ENCODE measurements around the gene SLC41A1. TPM values are rescaled to one million over a fixed set of nuclear protein-coding genes. Genes with fewer than 3 reads are reported as not detected.

Gene SLC41A1
- total RNA-seq: 21.7 and 23.6 TPM in 2 replicates
- polyA plus RNA-seq: 22.0 and 23.6 TPM in 2 replicates
- 15.6 and 16.1 TPM in 2 replicates for polyA plus RNA-seq (2011; cell fraction: cytosol; rRNA removed)
- 24.9 and 27.2 TPM in 2 replicates for polyA plus RNA-seq (2011; cell fraction: nucleus; rRNA removed)
- 18.2 and 22.8 TPM in 2 replicates for polyA plus RNA-seq (2012)
- polyA minus RNA-seq: 21.8 and 24.8 TPM in 2 replicates
- 12.9 TPM for polyA minus RNA-seq (2011; cell fraction: cytosol; rRNA and poly(A)+ RNA removed)
- 7.4 and 9.8 TPM in 2 replicates for polyA minus RNA-seq (2011; cell fraction: nucleus; rRNA and poly(A)+ RNA removed)
- percentile 53 among the genes with signal in this experiment for Bru-seq, nascent RNA
- BruChase-seq, experiment 1, labeled RNA remaining after a 6-hour chase: percentile 87 among the genes with signal in this experiment
- percentile 74 among the genes with signal in this experiment for BruChase-seq, experiment 2, labeled RNA remaining after a 2-hour chase
- long read RNA-seq, full-length matches to known transcripts: 12 of 29 reads
- long read RNA-seq, partial matches to known transcripts: 5 of 29 reads
- long read RNA-seq, other reads (novel, unspliced or antisense): 12 of 29 reads

GRCh38 chr1:205812878-205813754 lies at the start of gene SLC41A1:
SLC41A1 (minus strand) TSS chr1:205813198; CDS start chr1:205810441, 2,757 bp downstream.
- no peaks in the 10 kb centered on the region for H3K9me1 ChIP-seq (replicated peaks; ENCODE audit: control insufficient read depth, extremely low read depth, insufficient read depth, low read length)
- H3K79me2 ChIP-seq (ENCODE audit: control insufficient read depth, insufficient read depth, low read length): peaks cover 3% of the 10 kb centered on the region
- H2AFZ ChIP-seq (ENCODE audit: low read depth, low read length): peak within 1 kb of the TSS; percentile 83
- intact Hi-C loops (cut with micrococcal nuclease) (loop anchor here (1.0 to 5.0 kb wide), 4 partner anchors 20 to 120 kb away; partner anchors contain the start of gene NUCKS1), dilution Hi-C loops (cut with MboI; ENCODE audit: extremely low pct_ligation_motif_present, low sequenced_read_pairs) (no loop called here)
- ChIA-PET CTCF (interaction anchor here (0.9 to 3.9 kb wide), 5 partner anchors 21 to 221 kb away, joined by 3 to 40 read pairs (median 10); no protein-coding TSS in a partner anchor), POLR2A (no interaction called here)
- no peaks in the 10 kb centered on the region for H3K9me3 ChIP-seq (replicated peaks; ENCODE audit: control insufficient read depth, insufficient read depth, low read length)
- peak within 1 kb of the TSS; percentile 74 for H3K9ac ChIP-seq (replicated peaks; ENCODE audit: extremely low read depth, insufficient read depth, low read length)
- peaks cover 10% of the 10 kb centered on the region for H3K4me1 ChIP-seq (ENCODE audit: control insufficient read depth, extremely low read depth, insufficient read depth, low read length)
- H3K4me2 ChIP-seq (ENCODE audit: insufficient read depth, low read length): peak within 1 kb of the TSS; percentile 90
- DNase-seq (ENCODE audit: low read depth, low spot score): peak; percentile 96
- peak; percentile 97 for FAIRE-seq
- TF ChIP-seq FOS (IDR thresholded peaks at IDR 0.05; ENCODE audit: borderline replicate concordance, insufficient read depth, low read length) (no peak), MAX (IDR thresholded peaks at IDR 0.05; ENCODE audit: insufficient read depth, insufficient read length) (peak; percentile 2), POLR2A (IDR thresholded peaks at IDR 0.05; ENCODE audit: low read depth, low read length) (peak; percentile 41), GATA2 (IDR thresholded peaks at IDR 0.05; ENCODE audit: insufficient read depth, insufficient read length, low read depth, low read length) (no peak), POLR2AphosphoS5 (IDR thresholded peaks at IDR 0.05; ENCODE audit: insufficient read depth, low read depth, low read length) (peak; percentile 70), JUN (IDR thresholded peaks at IDR 0.05; ENCODE audit: borderline replicate concordance, insufficient read depth, insufficient read length, low read depth) (no peak), MYC (IDR thresholded peaks at IDR 0.05; ENCODE audit: low read depth, low read length) (no peak), CTCF (IDR thresholded peaks at IDR 0.05; ENCODE audit: extremely low read depth in 1 of 2, insufficient read depth in 1 of 2, low read depth in 1 of 2, low read length in 2 of 2) (no peak), EZH2 (IDR thresholded peaks at IDR 0.05; ENCODE audit: borderline replicate concordance, low read depth, low read length, severe bottlenecking) (no peak)
- H4K20me1 ChIP-seq (replicated peaks; ENCODE audit: control insufficient read depth, extremely low read depth, insufficient read depth, low read length): no peaks in the 10 kb centered on the region
- no peaks in the 10 kb centered on the region for H3K36me3 ChIP-seq (ENCODE audit: control insufficient read depth in 2 of 2, extremely low read depth in 1 of 2, insufficient read depth in 2 of 2, low read length in 2 of 2)
- H3K4me3 ChIP-seq (replicated peaks in 1 of 3; ENCODE audit: insufficient read depth in 1 of 3, low read depth in 1 of 3, low read length in 3 of 3): peak within 1 kb of the TSS; percentile 49 to 78 (median 76)
- peak within 1 kb of the TSS; percentile 45 for H3K27ac ChIP-seq (ENCODE audit: insufficient read depth, low read depth, low read length)
- H3K27me3 ChIP-seq (ENCODE audit: control insufficient read depth in 2 of 2, insufficient read depth in 2 of 2, low read length in 2 of 2): no peaks in the 10 kb centered on the region
- BruUV-seq (replicated peaks): no TSS peak
